GM23338 (cell line): Measurements from ENCODE around the gene CACNB4. TPM values are rescaled to one million over a fixed set of nuclear protein-coding genes. Genes with fewer than 3 reads are reported as not detected.

Source experiments
- ATAC-seq: fragments of 200-7000 bp; cut with Tn5 transposase; 3 replicates; pipeline ENCODE4 v1.9.1; 2020
- DNase-seq: peaks from one replicate; pipeline ENCODE4 v3.0.0-alpha.2; 2015; ENCODE audit warnings: low spot score
- H2AFZ ChIP-seq: fragments of 200-600 bp; sonication (generic); 2 replicates; pipeline ENCODE4 v1.8.0; 2016; ENCODE audit warnings: antibody characterized with exemption, mild to moderate bottlenecking, moderate library complexity
- H3F3A ChIP-seq: fragments of 200-600 bp; sonication (generic); replicated peaks from 2 replicates; pipeline ENCODE4 v1.8.0; 2017; ENCODE audit warnings: antibody characterized with exemption, mixed run types, low read depth
- H3K27ac ChIP-seq: fragments of 200-600 bp; sonication (generic); 2 replicates; pipeline ENCODE4 v1.6.1; 2016; ENCODE audit warnings: low read depth
- H3K27me3 ChIP-seq: fragments of 200-600 bp; sonication (generic); 2 replicates; pipeline ENCODE4 v1.8.0; 2016; ENCODE audit warnings: mild to moderate bottlenecking, mixed run types, moderate library complexity; ENCODE audit not compliant: insufficient read depth
- H3K36me3 ChIP-seq: fragments of 200-600 bp; sonication (generic); 2 replicates; pipeline ENCODE4 v1.8.0; 2016; ENCODE audit warnings: mild to moderate bottlenecking; ENCODE audit not compliant: insufficient read depth
- H3K4me1 ChIP-seq: fragments of 200-600 bp; sonication (generic); 2 replicates; pipeline ENCODE4 v1.8.0; 2016; ENCODE audit warnings: mild to moderate bottlenecking, moderate library complexity; ENCODE audit not compliant: insufficient read depth
- H3K4me2 ChIP-seq: fragments of 200-600 bp; sonication (generic); 2 replicates; pipeline ENCODE4 v1.7.1; 2017; ENCODE audit warnings: mixed run types
- H3K4me3 ChIP-seq: fragments of 200-600 bp; sonication (generic); 2 replicates; pipeline ENCODE4 v1.6.1; 2016; ENCODE audit warnings: mixed run types
- H3K79me2 ChIP-seq: fragments of 200-600 bp; sonication (generic); replicated peaks from 2 replicates; pipeline ENCODE4 v1.8.0; 2017; ENCODE audit warnings: mild to moderate bottlenecking; ENCODE audit not compliant: insufficient read depth
- H3K9me2 ChIP-seq: fragments of 200-600 bp; sonication (generic); 2 replicates; pipeline ENCODE4 v1.8.0; 2017; ENCODE audit not compliant: insufficient read depth
- H4K20me1 ChIP-seq: fragments of 200-600 bp; sonication (generic); replicated peaks from 2 replicates; pipeline ENCODE4 v1.8.0; 2017; ENCODE audit warnings: mild to moderate bottlenecking; ENCODE audit not compliant: insufficient read depth
- H3K27ac Mint-ChIP-seq: 2 replicates; pipeline ENCODE4 v1.8.0; 2020; ENCODE audit warnings: inconsistent platforms, mild to moderate bottlenecking, moderate library complexity, mixed read lengths
- H3K27me3 Mint-ChIP-seq: 3 replicates; pipeline ENCODE4 v1.8.0; 2022; ENCODE audit warnings: low read depth, mild to moderate bottlenecking, moderate library complexity, mixed read lengths, inconsistent platforms; ENCODE audit not compliant: insufficient read depth, poor library complexity
- H3K36me3 Mint-ChIP-seq: 3 replicates; pipeline ENCODE4 v1.8.0; 2021; ENCODE audit warnings: low read depth, mild to moderate bottlenecking, inconsistent platforms, moderate library complexity, mixed read lengths
- H3K4me1 Mint-ChIP-seq: 3 replicates; pipeline ENCODE4 v1.8.0; 2020; ENCODE audit warnings: mild to moderate bottlenecking, inconsistent platforms, mixed read lengths
- H3K4me3 Mint-ChIP-seq: 3 replicates; pipeline ENCODE4 v1.8.0; 2021; ENCODE audit warnings: moderate library complexity, mild to moderate bottlenecking, inconsistent platforms, mixed read lengths
- H3K9me3 Mint-ChIP-seq: 3 replicates; pipeline ENCODE4 v1.8.0; 2020; ENCODE audit warnings: moderate library complexity, mild to moderate bottlenecking, inconsistent platforms, mixed read lengths
- CREB1 ChIP-seq: fragments of 250-450 bp; sonication (Bioruptor Pico); IDR thresholded peaks from 2 replicates; pipeline ENCODE4 v1.5.0; 2020; ENCODE audit warnings: low read depth, mild to moderate bottlenecking, moderate library complexity
- CTCF ChIP-seq, 2 experiments: fragments of 200-600 bp in 1 of 2; sonication (generic) in 1 of 2; conservative IDR thresholded peaks; 2 replicates each; pipeline versions ENCODE4 v1.5.1 to v1.6.1; 2016 to 2017; ENCODE audit warnings: antibody characterized with exemption in 2 of 2, low read depth in 2 of 2, mild to moderate bottlenecking in 2 of 2, moderate library complexity in 1 of 2
- EZH2 ChIP-seq: fragments of 200-600 bp; sonication (generic); IDR thresholded peaks from one replicate; pipeline ENCODE4 v1.8.0; 2017; ENCODE audit warnings: antibody characterized with exemption, mild to moderate bottlenecking, low read depth; ENCODE audit not compliant: unreplicated experiment
- JUNB ChIP-seq: IDR thresholded peaks from one replicate; pipeline ENCODE4 v1.6.1; 2016; ENCODE audit warnings: antibody characterized with exemption; ENCODE audit not compliant: unreplicated experiment
- STAT1 ChIP-seq: IDR thresholded peaks from one replicate; pipeline ENCODE4 v1.6.1; 2016; ENCODE audit warnings: antibody characterized with exemption; ENCODE audit not compliant: unreplicated experiment
- ZNF114 ChIP-seq: fragments of 250-450 bp; sonication (Bioruptor Pico); IDR thresholded peaks from 2 replicates; pipeline ENCODE4 v1.5.0; 2020; ENCODE audit warnings: mild to moderate bottlenecking, moderate library complexity
- ZNF462 ChIP-seq: fragments of 250-450 bp; sonication (Bioruptor Pico); IDR thresholded peaks from 2 replicates; pipeline ENCODE4 v1.5.0; 2020; ENCODE audit warnings: mild to moderate bottlenecking, moderate library complexity
- polyA plus RNA-seq: library from polyadenylated mRNA; unstranded; fragments of >200 nt; fragmentation: Nextera tagmentation; extraction: Ambion mirVana; gene quantifications from 2 replicates; pipeline ENCODE4 v1.2.1, GENCODE V29; 2016
- total RNA-seq: library from RNA; depleted of rRNA; stranded (reverse); fragments of >200 nt; shearing (Covaris generic); gene quantifications from 2 replicates; pipeline ENCODE4 v1.2.3, GENCODE V29; 2014
- TF ChIP-seq, protein P1 (sequence below): IDR thresholded peaks from 2 replicates; pipeline ENCODE4 v1.6.1; 2016; ENCODE audit warnings: antibody characterized with exemption

CACNB4 gene
- total and polyA plus RNA-seq, 2 experiments from 2014 or later: 4.0 to 9.8 TPM

GRCh38 chr2:151922845-151923666 is 175.8 kb downstream of the CACNB4 start:
- no peaks in the 10 kb centered on the region; the same call in 1 of the 2 replicates for H4K20me1 ChIP-seq
- no peak overlapping the region for H3K4me2 ChIP-seq
- ATAC-seq (no peak), DNase-seq (no peak)
- H3K36me3 ChIP-seq: no peaks in the 10 kb centered on the region
- H2AFZ ChIP-seq: no peak overlapping the region
- TF ChIP-seq JUNB (no peak), STAT1 (no peak), CTCF (conservative IDR thresholded peaks at IDR 0.05; ENCODE audit: low read depth in 2 of 2) (no peak), CREB1 (CRISPR knock-in tag) (no peak), ZNF462 (CRISPR knock-in tag) (no peak), EZH2 (no peak), ZNF114 (no peak)
- TF ChIP-seq, protein P1, sequence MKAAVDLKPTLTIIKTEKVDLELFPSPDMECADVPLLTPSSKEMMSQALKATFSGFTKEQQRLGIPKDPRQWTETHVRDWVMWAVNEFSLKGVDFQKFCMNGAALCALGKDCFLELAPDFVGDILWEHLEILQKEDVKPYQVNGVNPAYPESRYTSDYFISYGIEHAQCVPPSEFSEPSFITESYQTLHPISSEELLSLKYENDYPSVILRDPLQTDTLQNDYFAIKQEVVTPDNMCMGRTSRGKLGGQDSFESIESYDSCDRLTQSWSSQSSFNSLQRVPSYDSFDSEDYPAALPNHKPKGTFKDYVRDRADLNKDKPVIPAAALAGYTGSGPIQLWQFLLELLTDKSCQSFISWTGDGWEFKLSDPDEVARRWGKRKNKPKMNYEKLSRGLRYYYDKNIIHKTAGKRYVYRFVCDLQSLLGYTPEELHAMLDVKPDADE: no peak
- H3K9me2 ChIP-seq: no peaks in the 10 kb centered on the region
- Mint-ChIP-seq H3K36me3 (no peaks in the 10 kb centered on the region), H3K27ac (no peak overlapping the region), H3K9me3 (no peaks in the 10 kb centered on the region), H3K4me3 (no peak overlapping the region), H3K4me1 (peaks cover 10% of the 10 kb centered on the region), H3K27me3 (peaks cover 2% of the 10 kb centered on the region)
- H3K79me2 ChIP-seq: no peaks in the 10 kb centered on the region
- H3K4me1 ChIP-seq: peaks cover 8% of the 10 kb centered on the region; the same call in 1 of the 2 replicates
- no peak overlapping the region for H3K4me3 ChIP-seq
- no peaks in the 10 kb centered on the region for H3F3A ChIP-seq
- H3K27ac ChIP-seq: no peak overlapping the region
- no peaks in the 10 kb centered on the region for H3K27me3 ChIP-seq
